Left kidney (tissue), 2 donors: ENCODE data around the gene ASPDH. TPM values are rescaled to one million over a fixed set of nuclear protein-coding genes. Genes with fewer than 3 reads are reported as not detected.
"Not testable (repeated sequence)": the region's sequence is repeated elsewhere in the genome, so short reads cannot be mapped to it uniquely, and the experiment has no call there.

Experiments used
- DNase-seq: peaks from one replicate; pipeline ENCODE4 v3.0.0-alpha.2; 2013
- polyA plus RNA-seq: library from polyadenylated mRNA; unstranded; fragments of 120-200 nt; gene quantifications from one replicate; pipeline ENCODE4 v1.2.1, GENCODE V29; 2013; ENCODE audit not compliant: insufficient read length

Gene ASPDH
- polyA plus RNA-seq, 1 donor: 8.6 TPM

DNA sequence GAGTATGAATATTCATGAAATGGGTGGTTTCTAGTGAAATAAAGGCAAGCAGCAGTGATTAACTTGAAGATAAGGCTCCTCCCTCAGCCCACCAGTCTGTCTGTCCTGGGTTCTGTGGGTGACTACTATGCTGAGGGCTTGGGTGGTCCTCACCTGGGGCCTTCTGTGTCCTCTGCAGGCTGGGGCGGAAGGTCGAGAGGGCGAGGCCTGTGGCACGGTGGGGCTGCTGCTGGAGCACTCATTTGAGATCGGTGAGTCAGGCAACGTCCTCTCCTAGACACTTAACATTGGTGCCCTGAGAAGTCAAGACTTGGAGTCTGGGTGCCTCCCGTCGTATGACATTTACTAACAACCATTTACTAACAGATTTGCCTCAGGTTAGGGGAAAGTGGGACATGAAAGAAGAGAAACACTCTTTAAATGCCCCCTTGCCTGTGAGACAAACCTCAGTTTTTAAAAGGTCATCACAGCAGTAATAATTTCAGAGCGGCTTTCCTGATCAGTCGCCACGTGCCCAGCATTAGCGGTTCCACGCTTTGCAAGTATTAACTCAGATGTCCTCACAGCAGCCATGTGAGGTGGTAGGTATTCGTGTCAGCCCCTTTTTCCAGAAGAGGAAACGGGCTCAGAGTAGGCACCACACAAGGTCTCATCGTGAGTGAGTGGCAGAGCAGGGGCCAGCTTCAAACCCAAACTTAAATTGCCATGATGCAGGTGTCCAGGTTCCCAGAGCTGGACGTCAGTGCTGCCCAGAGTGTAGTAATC is 35.8 kb downstream of the ASPDH start:
- DNase-seq: no peak

DNA sequence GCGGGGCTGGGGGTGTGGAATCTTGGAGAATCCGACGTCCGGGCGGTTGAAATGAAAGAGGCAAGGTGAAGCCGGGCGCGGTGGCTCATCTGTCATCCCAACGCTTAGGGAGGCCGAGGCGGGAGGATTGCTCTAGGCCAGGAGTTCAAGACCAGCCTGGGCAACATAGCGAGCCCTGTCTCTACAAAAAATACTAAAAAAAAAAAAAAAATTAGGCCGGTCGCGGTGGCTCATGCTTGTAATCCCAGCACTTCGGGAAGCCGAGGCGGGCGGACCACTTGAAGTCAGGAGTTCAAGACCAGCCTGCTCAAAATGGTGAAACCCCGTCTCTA is 36.8 kb downstream of the ASPDH start:
- DNase-seq: no peak

DNA sequence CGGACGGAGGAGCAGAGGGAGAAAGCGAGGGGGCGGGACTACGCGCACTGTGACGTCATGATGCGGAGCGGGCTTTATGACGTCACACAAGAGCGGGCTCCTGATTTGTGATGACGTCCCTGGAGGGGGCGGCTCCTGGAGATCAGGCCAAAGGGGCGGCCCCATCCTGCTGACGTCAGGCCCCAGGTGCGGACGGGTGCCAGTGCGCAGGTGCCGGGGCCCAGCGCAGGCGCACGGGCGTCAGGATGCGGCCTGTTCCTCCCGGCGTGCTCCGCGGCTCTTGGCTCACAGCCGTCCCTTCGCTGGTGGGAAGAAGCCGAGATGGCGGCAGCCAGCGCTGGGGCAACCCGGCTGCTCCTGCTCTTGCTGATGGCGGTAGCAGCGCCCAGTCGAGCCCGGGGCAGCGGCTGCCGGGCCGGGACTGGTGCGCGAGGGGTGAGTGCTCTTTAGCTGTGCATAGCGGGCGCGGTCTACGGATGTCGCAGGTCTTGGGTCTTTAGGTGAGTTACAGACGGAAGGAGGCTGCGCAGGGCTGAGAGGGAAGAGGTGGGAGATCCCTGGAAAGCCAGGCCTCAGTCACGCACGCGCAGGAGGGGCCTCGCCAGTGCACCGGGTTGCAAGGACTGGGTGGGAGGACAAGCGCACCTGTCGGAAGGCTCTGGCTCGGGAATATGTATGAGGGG is 37.3 kb downstream of the ASPDH start, which contains the start of the genes EMC10 and GARIN5A:
Gene EMC10 (plus strand): TSS at position 284 of the 683 bp plus-strand sequence. CDS start 38 bp downstream, at position 322.
Gene GARIN5A (minus strand): TSS at position 625 of the 683 bp plus-strand sequence. CDS start 460 bp downstream, at position 165.
- DNase-seq: peak; percentile 92

- no peak for DNase-seq
Observed at GRCh38 chr19:50475736-50476223, 37.9 kb downstream of the ASPDH start.

- DNase-seq: no peak
Observed at GRCh38 chr19:50475101-50475568, 38.6 kb downstream of the ASPDH start.

DNA sequence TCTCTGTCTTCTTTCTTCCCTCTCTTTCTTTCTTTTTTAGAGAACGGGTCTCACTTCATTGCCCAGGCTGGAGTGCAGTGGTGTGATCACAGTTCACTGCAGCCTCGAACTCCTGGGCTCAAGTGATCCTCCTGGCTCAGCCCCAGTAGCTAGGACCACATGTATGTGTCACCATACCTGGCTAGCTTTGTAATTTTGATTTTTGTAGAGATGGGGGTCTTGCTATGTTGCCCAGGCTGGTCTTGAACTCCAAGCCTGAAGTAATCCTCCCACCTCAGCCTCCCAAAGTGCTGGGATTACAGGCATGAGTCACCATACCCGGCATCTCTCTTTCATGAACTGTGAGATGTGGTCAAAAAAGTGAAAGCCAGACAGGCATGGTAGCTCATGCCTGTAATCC is 40.4 kb downstream of the ASPDH start:
- not testable (repeated sequence) for DNase-seq

DNA sequence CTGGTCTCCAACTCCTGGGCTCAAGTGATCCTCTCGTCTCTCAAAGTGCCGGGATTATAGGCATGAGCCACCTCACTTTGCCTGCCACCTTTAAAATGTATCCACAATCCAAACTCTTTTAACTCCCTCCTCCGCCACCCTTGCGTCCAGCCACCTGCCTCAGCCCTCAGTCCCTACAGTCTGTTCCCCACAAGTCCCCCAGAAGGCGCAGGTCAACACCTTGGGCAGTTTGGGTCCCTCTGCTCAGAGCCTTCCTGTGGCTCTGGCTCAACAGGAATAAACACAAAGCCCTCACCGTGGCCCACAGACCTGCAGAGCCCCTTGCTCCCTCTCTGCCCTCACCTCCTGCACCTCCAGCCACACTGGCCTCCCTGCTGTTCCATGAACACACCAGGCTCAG is 44.9 kb downstream of the ASPDH start:
- no peak for DNase-seq

GRCh38 chr19:50467566-50467965 is 46.1 kb downstream of the ASPDH start:
- DNase-seq: no peak

GRCh38 chr19:50466706-50467039 is 47.0 kb downstream of the ASPDH start:
- DNase-seq: no peak

- no peak for DNase-seq
Observed at GRCh38 chr19:50465986-50466705, 47.6 kb downstream of the ASPDH start.

GRCh38 chr19:50465000-50465399 is 48.7 kb downstream of the ASPDH start:
- no peak for DNase-seq

- no peak for DNase-seq
Observed at GRCh38 chr19:50464348-50464747, 49.4 kb downstream of the ASPDH start.

DNA sequence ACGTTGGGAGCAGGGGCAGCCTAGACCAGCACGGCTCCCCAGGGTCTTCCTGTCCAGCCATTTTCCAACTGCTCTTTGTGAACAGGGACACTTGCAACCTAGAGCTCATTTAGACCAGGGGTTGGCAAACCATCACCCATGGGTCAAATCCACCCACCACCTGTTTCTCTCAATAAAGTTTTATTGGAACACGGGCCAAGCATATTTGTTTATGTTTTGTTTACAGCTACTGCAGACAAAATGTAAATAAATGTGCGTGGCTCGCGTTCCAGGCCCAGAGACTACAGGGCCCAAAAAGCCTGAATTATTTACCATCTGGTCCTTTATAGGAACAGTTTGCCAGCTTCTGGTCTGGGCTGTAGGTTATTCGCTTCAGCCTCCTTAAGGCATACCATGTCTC is 50.7 kb downstream of the ASPDH start:
- DNase-seq: no peak

Other genes starting within 250 kb of the ASPDH start
- 55.2 TPM for gene KCNC3, start 184.5 kb downstream of the ASPDH start, polyA plus RNA-seq
- gene NAPSA, start 148.3 kb downstream of the ASPDH start, polyA plus RNA-seq: 9.6 TPM
- gene NR1H2, start 137.5 kb downstream of the ASPDH start, polyA plus RNA-seq: 32.1 TPM
- 28.0 TPM for gene POLD1, start 129.6 kb downstream of the ASPDH start, polyA plus RNA-seq
- 1.00 TPM for gene SPIB, start 95.0 kb downstream of the ASPDH start, polyA plus RNA-seq
- 1.5 TPM for gene MYBPC2, start 81.0 kb downstream of the ASPDH start, polyA plus RNA-seq
- gene EMC10, start 37.4 kb downstream of the ASPDH start, polyA plus RNA-seq: 86.1 TPM
- 5.5 TPM for gene GARIN5A, start 37.1 kb downstream of the ASPDH start, polyA plus RNA-seq
- 9.0 TPM for gene JOSD2, start 2.7 kb downstream of the ASPDH start, polyA plus RNA-seq
- 14.2 TPM for gene LRRC4B, start 54.5 kb upstream of the ASPDH start, polyA plus RNA-seq
- gene SYT3, start 126.0 kb upstream of the ASPDH start, polyA plus RNA-seq: 1.2 TPM
- 1.00 TPM for gene C19orf81, start 135.5 kb upstream of the ASPDH start, polyA plus RNA-seq
- gene SHANK1, start 205.9 kb upstream of the ASPDH start, polyA plus RNA-seq: 4.8 TPM
- 22.3 TPM for gene CLEC11A, start 209.5 kb upstream of the ASPDH start, polyA plus RNA-seq